GM10266 (cell line): ENCODE results near the gene APBB2.

ENCODE experiments used
- DNase-seq: peaks from one replicate; pipeline ENCODE4 v3.0.0; 2012; ENCODE audit errors: extremely low spot score
- TF ChIP-seq, protein P1 (sequence below): IDR thresholded peaks from 2 replicates; pipeline ENCODE4 v1.5.1; 2012; ENCODE audit warnings: mild to moderate bottlenecking, low read depth; ENCODE audit not compliant: control insufficient read depth, insufficient read depth; ENCODE audit errors: missing control alignments

The APBB2 gene

DNA sequence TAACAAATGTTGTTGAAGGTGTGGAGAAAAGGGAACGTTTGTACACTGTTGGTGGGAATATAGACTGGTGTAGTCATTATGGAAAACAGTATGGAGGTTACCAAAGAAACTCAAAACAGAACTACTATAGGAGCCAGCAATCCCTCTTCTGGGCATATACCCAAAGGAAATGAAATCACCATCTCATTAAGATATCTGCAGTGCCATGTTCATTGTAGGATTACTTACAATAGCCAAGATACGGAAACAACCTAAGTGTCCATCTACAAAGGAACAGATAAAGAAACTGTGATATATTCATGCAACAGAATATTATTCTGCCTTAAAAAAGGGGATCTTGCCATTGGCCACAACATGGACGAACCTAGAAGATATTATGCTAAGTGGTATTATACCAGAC is 22.2 kb downstream of the APBB2 start:
- no peak for DNase-seq
- TF ChIP-seq, protein P1, sequence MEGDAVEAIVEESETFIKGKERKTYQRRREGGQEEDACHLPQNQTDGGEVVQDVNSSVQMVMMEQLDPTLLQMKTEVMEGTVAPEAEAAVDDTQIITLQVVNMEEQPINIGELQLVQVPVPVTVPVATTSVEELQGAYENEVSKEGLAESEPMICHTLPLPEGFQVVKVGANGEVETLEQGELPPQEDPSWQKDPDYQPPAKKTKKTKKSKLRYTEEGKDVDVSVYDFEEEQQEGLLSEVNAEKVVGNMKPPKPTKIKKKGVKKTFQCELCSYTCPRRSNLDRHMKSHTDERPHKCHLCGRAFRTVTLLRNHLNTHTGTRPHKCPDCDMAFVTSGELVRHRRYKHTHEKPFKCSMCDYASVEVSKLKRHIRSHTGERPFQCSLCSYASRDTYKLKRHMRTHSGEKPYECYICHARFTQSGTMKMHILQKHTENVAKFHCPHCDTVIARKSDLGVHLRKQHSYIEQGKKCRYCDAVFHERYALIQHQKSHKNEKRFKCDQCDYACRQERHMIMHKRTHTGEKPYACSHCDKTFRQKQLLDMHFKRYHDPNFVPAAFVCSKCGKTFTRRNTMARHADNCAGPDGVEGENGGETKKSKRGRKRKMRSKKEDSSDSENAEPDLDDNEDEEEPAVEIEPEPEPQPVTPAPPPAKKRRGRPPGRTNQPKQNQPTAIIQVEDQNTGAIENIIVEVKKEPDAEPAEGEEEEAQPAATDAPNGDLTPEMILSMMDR = no peak

- TF ChIP-seq, protein P1 = no peak
- no peak for DNase-seq
Observed at GRCh38 chr4:41189666-41190065, 24.7 kb downstream of the APBB2 start.

GRCh38 chr4:41189076-41189475 is 25.3 kb downstream of the APBB2 start:
- no peak for DNase-seq
- TF ChIP-seq, protein P1 = no peak

- DNase-seq = no peak
- TF ChIP-seq, protein P1 = no peak
Observed at GRCh38 chr4:41185614-41186592, 28.4 kb downstream of the APBB2 start.

DNA sequence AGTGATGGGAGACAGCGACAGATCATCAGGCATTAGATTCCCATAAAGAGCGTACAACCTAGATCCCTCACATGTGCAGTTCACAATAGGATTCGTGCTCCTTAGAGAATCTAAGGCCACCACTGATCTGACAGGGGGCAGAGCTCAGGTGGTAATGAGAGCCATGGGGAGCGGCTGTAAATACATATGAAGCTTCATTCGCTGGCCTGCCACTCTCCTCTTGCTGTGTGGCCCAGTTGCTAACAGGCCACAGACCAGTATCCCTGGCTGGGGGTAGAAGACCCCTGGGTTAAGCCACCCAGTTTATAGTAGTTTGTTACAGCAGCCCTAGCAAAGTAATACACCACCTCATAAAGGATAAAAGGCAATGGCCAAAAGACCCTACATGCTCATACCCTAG is 30.3 kb downstream of the APBB2 start:
- no peak for DNase-seq
- TF ChIP-seq, protein P1 = no peak

DNA sequence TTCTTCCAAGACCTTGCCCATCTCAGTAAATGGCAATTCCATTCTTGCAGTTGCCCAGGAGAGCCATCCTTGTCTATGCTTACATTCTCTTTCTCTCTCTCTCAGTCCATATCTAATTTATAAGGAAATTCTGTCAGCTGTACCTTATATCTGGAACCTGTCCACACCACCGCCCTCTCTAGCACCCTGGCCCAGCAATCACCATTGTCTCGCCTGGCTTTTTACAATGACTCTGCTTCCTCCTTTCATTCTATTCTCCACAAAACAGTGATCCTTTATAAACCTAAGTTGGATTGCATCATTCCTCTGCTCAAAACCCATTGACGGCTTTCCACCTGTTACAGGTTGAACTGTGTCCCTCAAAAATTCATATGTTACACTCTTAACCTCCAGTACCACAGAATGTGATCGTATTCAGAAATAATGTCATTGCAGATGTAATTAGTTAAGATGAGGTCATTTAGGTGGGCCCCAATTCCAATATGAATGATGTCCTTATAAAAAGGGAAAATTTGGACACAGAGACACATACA is 31.3 kb downstream of the APBB2 start:
- TF ChIP-seq, protein P1 = no peak

DNA sequence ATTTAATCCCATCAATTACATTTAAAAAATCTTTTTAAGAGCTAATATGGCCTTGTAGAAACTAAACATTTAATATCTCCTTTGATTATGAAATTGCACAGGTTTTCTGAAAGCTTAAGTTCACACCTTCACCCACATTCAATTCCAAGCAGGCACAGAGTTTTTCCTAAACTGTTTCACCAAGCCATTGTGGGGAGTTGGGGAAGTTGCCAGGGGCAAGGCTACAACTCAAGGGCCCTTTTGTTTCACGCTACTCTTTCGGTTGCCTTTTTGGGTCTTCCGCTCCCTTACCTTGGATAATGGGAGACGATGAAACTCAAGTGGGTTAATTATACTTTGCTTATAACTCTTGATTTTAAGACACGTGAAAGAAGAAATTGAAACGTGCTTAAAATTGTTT is 33.3 kb downstream of the APBB2 start:
- no peak for DNase-seq
- TF ChIP-seq, protein P1 = no peak

More for the DNA sequence above, 31.3 kb downstream of the APBB2 start:
- DNase-seq = no peak
